A549 (cell line): Measurements from ENCODE around the gene CAPN2. TPM values are rescaled to one million over a fixed set of nuclear protein-coding genes. Genes with fewer than 3 reads are reported as not detected.
A peak's percentile ranks its signal among the peaks of the same experiment; 100 is the strongest.

Experiments used
- ATAC-seq, 2 experiments: fragments of 200-7000 bp in 1 of 2; fragments of >200 bp in 1 of 2; cut with Nextera tagmentation in 1 of 2; cut with Tn5 transposase in 1 of 2; 3 replicates each; pipeline versions ENCODE4 v1.8.0 to v1.9.1; 2018 to 2020; ENCODE audit warnings: mild to moderate bottlenecking in 1 of 2, moderate library complexity in 1 of 2
- CTCF ChIA-PET: fragments of 300-600 bp; sonication (Branson Sonifier 250); formaldehyde crosslinking; extraction: SDS; loops from one replicate; lab custom pipeline; 2021; ENCODE audit warnings: antibody characterized with exemption, inconsistent platforms; lab: Yijun Ruan, JAX
- POLR2A ChIA-PET: fragments of 350-600 bp; formaldehyde crosslinking; extraction: SDS; loops from one replicate; lab custom pipeline; 2021; ENCODE audit warnings: antibody characterized with exemption, inconsistent platforms; lab: Yijun Ruan, JAX
- DNase-seq, 2 experiments: peaks; one replicate each; pipeline versions ENCODE4 v3.0.0 to v3.0.0-alpha.2; 2011 to 2016; ENCODE audit warnings: low read depth in 1 of 2, low spot score in 1 of 2
- FAIRE-seq: peaks from 2 replicates; lab custom pipeline; 2011; peaks lifted over from hg19 to GRCh38; lab: Jason Lieb, UNC
- H3K27ac ChIP-seq, 2 experiments: fragments of >200 bp; sonication (Bioruptor Twin); formaldehyde crosslinking; 3 replicates each; pipeline ENCODE4 v1.5.1; 2016 to 2017
- H3K4me1 ChIP-seq: fragments of >200 bp; sonication (Bioruptor Twin); formaldehyde crosslinking; 3 replicates; pipeline ENCODE4 v1.6.1; 2016
- H3K4me2 ChIP-seq: fragments of >200 bp; sonication (Bioruptor Twin); formaldehyde crosslinking; 3 replicates; pipeline ENCODE4 v1.6.1; 2016
- H3K4me3 ChIP-seq: fragments of >200 bp; sonication (Bioruptor Twin); formaldehyde crosslinking; 3 replicates; pipeline ENCODE4 v1.5.1; 2016
- H3K9me3 ChIP-seq: fragments of >200 bp; sonication (Bioruptor Twin); formaldehyde crosslinking; 3 replicates; pipeline ENCODE4 v1.6.1; 2016
- CHD2 ChIP-seq: fragments of 150-350 bp; IDR thresholded peaks from 2 replicates; pipeline ENCODE4 v1.6.1; 2014; ENCODE audit warnings: low read length; ENCODE audit not compliant: partially characterized antibody
- EP300 ChIP-seq, 2 experiments: fragments of >200 bp; sonication (Bioruptor Twin); formaldehyde crosslinking; IDR thresholded peaks; 2 replicates in 1 of 2; 3 replicates in 1 of 2; pipeline ENCODE4 v1.6.1; 2016 to 2017
- ESRRA ChIP-seq: fragments of 150-350 bp; IDR thresholded peaks from 2 replicates; pipeline ENCODE4 v1.6.1; 2014; ENCODE audit warnings: mild to moderate bottlenecking, low read length, borderline replicate concordance
- FOSL2 ChIP-seq, 2 experiments: fragments of 450-650 bp in 1 of 2; fragments of >200 bp in 1 of 2; sonication (Bioruptor Twin) in 1 of 2; formaldehyde crosslinking; IDR thresholded peaks; 2 replicates each; pipeline versions ENCODE4 v1.5.0 to v1.6.1; 2016 to 2020; ENCODE audit warnings: mild to moderate bottlenecking in 1 of 2, moderate library complexity in 1 of 2
- FOXS1 ChIP-seq: fragments of 250-450 bp; sonication (Bioruptor Pico); IDR thresholded peaks from 2 replicates; pipeline ENCODE4 v1.5.0; 2020; ENCODE audit warnings: mild to moderate bottlenecking, moderate library complexity
- HDAC2 ChIP-seq: fragments of 200-600 bp; sonication (generic); IDR thresholded peaks from 2 replicates; pipeline ENCODE4 v1.6.1; 2016
- HOXB13 ChIP-seq: fragments of 250-450 bp; sonication (Bioruptor Pico); IDR thresholded peaks from 2 replicates; pipeline ENCODE4 v1.5.0; 2020; ENCODE audit warnings: low read depth, mild to moderate bottlenecking, moderate library complexity
- HOXB5 ChIP-seq: fragments of 250-450 bp; sonication (Bioruptor Pico); IDR thresholded peaks from 2 replicates; pipeline ENCODE4 v1.5.0; 2020; ENCODE audit warnings: mild to moderate bottlenecking, moderate library complexity
- JUN ChIP-seq, 2 experiments: fragments of >200 bp; sonication (Bioruptor Twin); formaldehyde crosslinking; IDR thresholded peaks; 2 replicates in 1 of 2; 3 replicates in 1 of 2; pipeline ENCODE4 v1.6.1; 2016 to 2017
- JUNB ChIP-seq: fragments of >200 bp; sonication (Bioruptor Twin); formaldehyde crosslinking; IDR thresholded peaks from 2 replicates; pipeline ENCODE4 v1.6.1; 2016
- MAFK ChIP-seq: fragments of 450-650 bp; IDR thresholded peaks from 2 replicates; pipeline ENCODE4 v1.6.1; 2014; ENCODE audit not compliant: partially characterized antibody
- MAZ ChIP-seq: fragments of 150-350 bp; IDR thresholded peaks from 2 replicates; pipeline ENCODE4 v1.6.1; 2014; ENCODE audit warnings: antibody characterized with exemption, low read depth, low read length, borderline replicate concordance
- MYC ChIP-seq: IDR thresholded peaks from 2 replicates; pipeline ENCODE4 v1.6.1; 2012; ENCODE audit warnings: mild to moderate bottlenecking, inconsistent platforms, low read length, improper control_type of control experiment, borderline replicate concordance
- POLR2A ChIP-seq: IDR thresholded peaks from 2 replicates; pipeline ENCODE4 v1.6.1; 2012; ENCODE audit warnings: mild to moderate bottlenecking, low read length
- POLR2AphosphoS2 ChIP-seq: conservative IDR thresholded peaks from 2 replicates; pipeline ENCODE4 v1.6.1; 2012; ENCODE audit warnings: low read length, improper control_type of control experiment, inconsistent platforms
- RAD21 ChIP-seq, 2 experiments: fragments of >200 bp in 1 of 2; sonication (Bioruptor Twin) in 1 of 2; formaldehyde crosslinking in 1 of 2; IDR thresholded peaks in 1 of 2; conservative IDR thresholded peaks in 1 of 2; 2 replicates in 1 of 2; 3 replicates in 1 of 2; pipeline ENCODE4 v1.6.1; 2012 to 2018; ENCODE audit warnings: inconsistent platforms in 1 of 2
- RARB ChIP-seq: fragments of 250-450 bp; sonication (Bioruptor Pico); IDR thresholded peaks from 2 replicates; pipeline ENCODE4 v1.8.0; 2021; ENCODE audit warnings: mild to moderate bottlenecking, moderate library complexity
- SMC3 ChIP-seq: fragments of >200 bp; sonication (Bioruptor Twin); formaldehyde crosslinking; IDR thresholded peaks from 3 replicates; pipeline ENCODE4 v1.6.1; 2018; ENCODE audit warnings: inconsistent platforms
- TFCP2L1 ChIP-seq: fragments of 250-450 bp; sonication (Bioruptor Pico); IDR thresholded peaks from 2 replicates; pipeline ENCODE4 v1.5.0; 2021; ENCODE audit warnings: mild to moderate bottlenecking
- ZC3H11A ChIP-seq: fragments of 450-650 bp; IDR thresholded peaks from 2 replicates; pipeline ENCODE4 v1.6.1; 2014; ENCODE audit warnings: antibody characterized with exemption, mild to moderate bottlenecking
- ZSCAN20 ChIP-seq: fragments of 250-450 bp; sonication (Bioruptor Pico); IDR thresholded peaks from 2 replicates; pipeline ENCODE4 v1.8.0; 2022; ENCODE audit warnings: mild to moderate bottlenecking, moderate library complexity
- WGBS: methylation state at CpG from one replicate; pipeline ENCODE4 v1.1.6; 2017; ENCODE audit errors: missing lambda C conversion rate; 5-methylcytosine and 5-hydroxymethylcytosine counted together
- polyA plus RNA-seq, 4 experiments: library from polyadenylated mRNA; depleted of rRNA in 3 of 4; stranded (reverse); fragments of >200 nt; fragmentation: RNase III in 1 of 4; extraction: RNeasy Plus Mini Kit Qiagen cat#74134 plus additional on column Dnase treatment in 1 of 4; gene quantifications; 2 replicates in 3 of 4; 3 replicates in 1 of 4; pipeline ENCODE4 v1.2.3, GENCODE V29; 2011 to 2017
- TF ChIP-seq, protein P1 (sequence below): fragments of 150-350 bp; IDR thresholded peaks from 2 replicates; pipeline ENCODE4 v1.6.1; 2014; ENCODE audit warnings: low read depth, mild to moderate bottlenecking, low read length
- TF ChIP-seq, protein P2 (sequence below): IDR thresholded peaks from 2 replicates; pipeline ENCODE4 v1.6.1; 2012; ENCODE audit warnings: low read depth, borderline replicate concordance
- TF ChIP-seq, protein P3 (sequence below): fragments of >200 bp; sonication (Bioruptor Twin); formaldehyde crosslinking; IDR thresholded peaks from 3 replicates; pipeline ENCODE4 v1.5.1; 2016
- TF ChIP-seq, protein P4 (sequence below): fragments of 250-450 bp; sonication (Bioruptor Pico); IDR thresholded peaks from 2 replicates; pipeline ENCODE4 v1.5.0; 2021; ENCODE audit warnings: mild to moderate bottlenecking, moderate library complexity, borderline replicate concordance
- TF ChIP-seq, protein P5 (sequence below): fragments of 250-450 bp; sonication (Bioruptor Pico); IDR thresholded peaks from 2 replicates; pipeline ENCODE4 v1.5.0; 2020; ENCODE audit warnings: low read depth, mild to moderate bottlenecking, moderate library complexity

Gene CAPN2
- polyA plus RNA-seq, 2 of the 4 experiments (the other 2 are of a cell fraction): 199 to 300 TPM

DNA sequence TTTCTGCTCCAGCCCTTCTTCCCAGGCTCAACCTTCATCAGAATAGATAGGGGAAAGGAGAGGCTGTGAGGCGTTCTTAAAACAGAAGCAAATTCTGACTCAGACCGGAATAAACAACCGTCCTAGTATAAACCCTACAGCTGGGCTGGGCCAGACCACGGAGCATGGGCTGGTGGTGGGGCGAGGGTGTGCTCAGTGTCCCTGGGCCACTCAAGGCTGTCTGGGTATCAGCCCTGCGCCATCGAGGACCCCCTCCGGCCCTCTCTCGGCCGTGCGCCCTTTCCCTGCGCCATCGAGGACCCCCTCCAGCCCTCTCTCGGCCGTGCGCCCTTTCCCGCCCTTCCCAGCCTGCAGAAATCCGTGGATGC is 36.0 kb downstream of the CAPN2 start:
- no peak overlapping the region; the same call in 2 of the 3 replicates for H3K4me3 ChIP-seq
- WGBS: 44% methylated on average over 17 of the region's 18 CpGs
- H3K27ac ChIP-seq: peak overlapping the region; percentile 80 to 81
- DNase-seq (peak in 1 of 2 experiments; percentile 65), ATAC-seq (peak; percentile 80 to 83), FAIRE-seq (no peak)
- H3K4me1 ChIP-seq: peaks cover 40% of the 10 kb centered on the region
- CTCF ChIA-PET: interaction anchor here (0.8 to 10.9 kb wide), 16 partner anchors 11 to 109 kb away, joined by 3 to 122 read pairs (median 27); partner anchors contain the start of gene CAPN2
- TF ChIP-seq SMC3 (0 out of 3 replicates have a peak, but pooled peaks have one; percentile 5), MAFK (no peak), MYC (no peak), FOSL2 (IDR thresholded peaks at IDR 0.05) (no peak), FOSL2 (CRISPR knock-in tag; IDR thresholded peaks at IDR 0.05) (peak; percentile 44), ESRRA (no peak), TFCP2L1 (CRISPR knock-in tag) (0 out of 2 replicates have a peak, but pooled peaks have one; percentile 8)
- TF ChIP-seq, protein P1, sequence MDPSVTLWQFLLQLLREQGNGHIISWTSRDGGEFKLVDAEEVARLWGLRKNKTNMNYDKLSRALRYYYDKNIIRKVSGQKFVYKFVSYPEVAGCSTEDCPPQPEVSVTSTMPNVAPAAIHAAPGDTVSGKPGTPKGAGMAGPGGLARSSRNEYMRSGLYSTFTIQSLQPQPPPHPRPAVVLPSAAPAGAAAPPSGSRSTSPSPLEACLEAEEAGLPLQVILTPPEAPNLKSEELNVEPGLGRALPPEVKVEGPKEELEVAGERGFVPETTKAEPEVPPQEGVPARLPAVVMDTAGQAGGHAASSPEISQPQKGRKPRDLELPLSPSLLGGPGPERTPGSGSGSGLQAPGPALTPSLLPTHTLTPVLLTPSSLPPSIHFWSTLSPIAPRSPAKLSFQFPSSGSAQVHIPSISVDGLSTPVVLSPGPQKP: no peak
- TF ChIP-seq, protein P2, sequence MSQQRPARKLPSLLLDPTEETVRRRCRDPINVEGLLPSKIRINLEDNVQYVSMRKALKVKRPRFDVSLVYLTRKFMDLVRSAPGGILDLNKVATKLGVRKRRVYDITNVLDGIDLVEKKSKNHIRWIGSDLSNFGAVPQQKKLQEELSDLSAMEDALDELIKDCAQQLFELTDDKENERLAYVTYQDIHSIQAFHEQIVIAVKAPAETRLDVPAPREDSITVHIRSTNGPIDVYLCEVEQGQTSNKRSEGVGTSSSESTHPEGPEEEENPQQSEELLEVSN: 0 out of 2 replicates have a peak, but pooled peaks have one; percentile 39
- H3K9me3 ChIP-seq: no peaks in the 10 kb centered on the region
- peak overlapping the region; percentile 75 for H3K4me2 ChIP-seq
- POLR2A ChIA-PET: interaction anchor here (0.8 to 2.5 kb wide), 4 partner anchors 22 to 47 kb away, joined by 3 to 14 read pairs (median 5); partner anchors contain the start of gene CAPN2

DNA sequence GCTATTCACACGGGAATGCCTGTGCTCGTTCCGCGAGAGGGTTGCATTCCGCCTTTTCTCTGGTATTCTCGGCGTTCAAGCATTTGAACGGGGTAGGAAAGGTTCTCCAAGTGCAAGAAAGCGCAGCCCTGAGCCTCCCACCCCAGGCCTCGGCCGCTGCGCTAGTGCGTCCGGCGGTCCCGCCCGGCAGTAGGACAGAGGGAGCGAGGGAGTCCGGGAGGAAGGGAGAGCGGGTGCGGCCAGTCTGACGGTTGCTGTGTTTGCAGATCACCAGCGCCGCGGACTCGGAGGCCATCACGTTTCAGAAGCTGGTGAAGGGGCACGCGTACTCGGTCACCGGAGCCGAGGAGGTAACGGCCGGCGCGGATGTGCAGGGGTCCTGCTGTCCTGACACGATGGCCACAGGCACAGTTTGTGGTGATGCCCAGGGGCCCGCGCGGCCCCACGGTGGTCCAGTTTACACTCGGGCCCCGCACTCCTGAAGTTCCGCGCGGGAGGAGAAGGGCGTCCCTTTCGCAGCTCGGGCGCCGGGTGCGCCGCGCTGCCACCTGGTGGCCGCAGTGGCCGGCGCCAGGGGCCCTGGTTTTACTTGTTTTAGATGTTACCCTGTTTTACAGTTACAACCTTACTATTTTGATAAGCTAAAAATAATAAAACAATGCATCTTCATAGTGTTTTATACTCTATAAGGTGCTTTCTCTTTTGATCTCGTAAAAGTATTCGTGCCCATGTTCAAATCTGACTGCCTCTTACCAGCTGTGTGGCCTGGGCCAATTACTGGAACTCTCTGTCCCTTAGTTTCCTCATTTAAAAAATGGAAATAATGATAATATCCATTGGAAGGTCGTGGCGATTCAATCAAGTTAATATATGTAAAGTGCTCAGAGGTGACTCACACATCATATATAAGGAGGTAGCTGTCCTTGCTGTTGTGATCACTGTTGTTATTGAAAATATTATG is 36.7 kb downstream of the CAPN2 start:
- DNase-seq (peak; percentile 54 to 67), ATAC-seq (peak; percentile 61 to 83), FAIRE-seq (no peak)
- 27% methylated on average over 49 of the region's 61 CpGs for WGBS
- no peaks in the 10 kb centered on the region for H3K9me3 ChIP-seq
- H3K4me3 ChIP-seq: peak overlapping the region; percentile 18; the same call in 2 of the 3 replicates
- peaks cover 36% of the 10 kb centered on the region for H3K4me1 ChIP-seq
- peak overlapping the region; percentile 75 for H3K4me2 ChIP-seq
- CTCF ChIA-PET: interaction anchor here (0.5 to 10.9 kb wide), 27 partner anchors 12 to 489 kb away, joined by 3 to 122 read pairs (median 5); partner anchors contain the start of gene CAPN2
- peak overlapping the region; percentile 80 to 81 for H3K27ac ChIP-seq
- POLR2A ChIA-PET: interaction anchor here (1.0 to 2.5 kb wide), 4 partner anchors 22 to 48 kb away, joined by 3 to 14 read pairs (median 6); partner anchors contain the start of gene CAPN2
- TF ChIP-seq, protein P3, sequence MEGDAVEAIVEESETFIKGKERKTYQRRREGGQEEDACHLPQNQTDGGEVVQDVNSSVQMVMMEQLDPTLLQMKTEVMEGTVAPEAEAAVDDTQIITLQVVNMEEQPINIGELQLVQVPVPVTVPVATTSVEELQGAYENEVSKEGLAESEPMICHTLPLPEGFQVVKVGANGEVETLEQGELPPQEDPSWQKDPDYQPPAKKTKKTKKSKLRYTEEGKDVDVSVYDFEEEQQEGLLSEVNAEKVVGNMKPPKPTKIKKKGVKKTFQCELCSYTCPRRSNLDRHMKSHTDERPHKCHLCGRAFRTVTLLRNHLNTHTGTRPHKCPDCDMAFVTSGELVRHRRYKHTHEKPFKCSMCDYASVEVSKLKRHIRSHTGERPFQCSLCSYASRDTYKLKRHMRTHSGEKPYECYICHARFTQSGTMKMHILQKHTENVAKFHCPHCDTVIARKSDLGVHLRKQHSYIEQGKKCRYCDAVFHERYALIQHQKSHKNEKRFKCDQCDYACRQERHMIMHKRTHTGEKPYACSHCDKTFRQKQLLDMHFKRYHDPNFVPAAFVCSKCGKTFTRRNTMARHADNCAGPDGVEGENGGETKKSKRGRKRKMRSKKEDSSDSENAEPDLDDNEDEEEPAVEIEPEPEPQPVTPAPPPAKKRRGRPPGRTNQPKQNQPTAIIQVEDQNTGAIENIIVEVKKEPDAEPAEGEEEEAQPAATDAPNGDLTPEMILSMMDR: peak; percentile 95
- TF ChIP-seq, protein P4, sequence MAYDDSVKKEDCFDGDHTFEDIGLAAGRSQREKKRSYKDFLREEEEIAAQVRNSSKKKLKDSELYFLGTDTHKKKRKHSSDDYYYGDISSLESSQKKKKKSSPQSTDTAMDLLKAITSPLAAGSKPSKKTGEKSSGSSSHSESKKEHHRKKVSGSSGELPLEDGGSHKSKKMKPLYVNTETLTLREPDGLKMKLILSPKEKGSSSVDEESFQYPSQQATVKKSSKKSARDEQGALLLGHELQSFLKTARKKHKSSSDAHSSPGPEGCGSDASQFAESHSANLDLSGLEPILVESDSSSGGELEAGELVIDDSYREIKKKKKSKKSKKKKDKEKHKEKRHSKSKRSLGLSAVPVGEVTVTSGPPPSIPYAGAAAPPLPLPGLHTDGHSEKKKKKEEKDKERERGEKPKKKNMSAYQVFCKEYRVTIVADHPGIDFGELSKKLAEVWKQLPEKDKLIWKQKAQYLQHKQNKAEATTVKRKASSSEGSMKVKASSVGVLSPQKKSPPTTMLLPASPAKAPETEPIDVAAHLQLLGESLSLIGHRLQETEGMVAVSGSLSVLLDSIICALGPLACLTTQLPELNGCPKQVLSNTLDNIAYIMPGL (CRISPR knock-in tag): no peak
- TF ChIP-seq MYC (no peak), EP300 (IDR thresholded peaks at IDR 0.05) (no peak), ZC3H11A (no peak), CHD2 (no peak), POLR2A (no peak), HOXB5 (CRISPR knock-in tag) (peak; percentile 42; the same call in 1 of the 2 replicates), JUNB (no peak), RARB (CRISPR knock-in tag) (no peak), SMC3 (peak; percentile 99), ZSCAN20 (no peak), TFCP2L1 (CRISPR knock-in tag) (no peak), RAD21 (conservative IDR thresholded peaks at IDR 0.05 in 1 of 2, IDR thresholded peaks at IDR 0.05 in 1 of 2) (peak; percentile 68 to 91), MAZ (no peak), POLR2AphosphoS2 (no peak), ESRRA (no peak), JUN (IDR thresholded peaks at IDR 0.05) (peak in 1 of 2 experiments; percentile 29; a peak in 1 of 5 replicates), HDAC2 (no peak), HOXB13 (CRISPR knock-in tag) (no peak), FOXS1 (CRISPR knock-in tag) (no peak)
- TF ChIP-seq, protein P5, sequence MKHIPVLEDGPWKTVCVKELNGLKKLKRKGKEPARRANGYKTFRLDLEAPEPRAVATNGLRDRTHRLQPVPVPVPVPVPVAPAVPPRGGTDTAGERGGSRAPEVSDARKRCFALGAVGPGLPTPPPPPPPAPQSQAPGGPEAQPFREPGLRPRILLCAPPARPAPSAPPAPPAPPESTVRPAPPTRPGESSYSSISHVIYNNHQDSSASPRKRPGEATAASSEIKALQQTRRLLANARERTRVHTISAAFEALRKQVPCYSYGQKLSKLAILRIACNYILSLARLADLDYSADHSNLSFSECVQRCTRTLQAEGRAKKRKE (CRISPR knock-in tag): no peak
- TF ChIP-seq, protein P2: peak; percentile 19; the same call in 1 of the 2 replicates
